Measurements from ENCODE around the gene R3HDM4. TPM values are rescaled to one million over a fixed set of nuclear protein-coding genes. Genes with fewer than 3 reads are reported as not detected.

Gene R3HDM4
- total and polyA plus RNA-seq, 10 of the 15 experiments (the other 5 are each of a cell fraction or from before 2014, with no cell fraction given) = 1.3 to 65.8 (median 27.7) TPM

DNA sequence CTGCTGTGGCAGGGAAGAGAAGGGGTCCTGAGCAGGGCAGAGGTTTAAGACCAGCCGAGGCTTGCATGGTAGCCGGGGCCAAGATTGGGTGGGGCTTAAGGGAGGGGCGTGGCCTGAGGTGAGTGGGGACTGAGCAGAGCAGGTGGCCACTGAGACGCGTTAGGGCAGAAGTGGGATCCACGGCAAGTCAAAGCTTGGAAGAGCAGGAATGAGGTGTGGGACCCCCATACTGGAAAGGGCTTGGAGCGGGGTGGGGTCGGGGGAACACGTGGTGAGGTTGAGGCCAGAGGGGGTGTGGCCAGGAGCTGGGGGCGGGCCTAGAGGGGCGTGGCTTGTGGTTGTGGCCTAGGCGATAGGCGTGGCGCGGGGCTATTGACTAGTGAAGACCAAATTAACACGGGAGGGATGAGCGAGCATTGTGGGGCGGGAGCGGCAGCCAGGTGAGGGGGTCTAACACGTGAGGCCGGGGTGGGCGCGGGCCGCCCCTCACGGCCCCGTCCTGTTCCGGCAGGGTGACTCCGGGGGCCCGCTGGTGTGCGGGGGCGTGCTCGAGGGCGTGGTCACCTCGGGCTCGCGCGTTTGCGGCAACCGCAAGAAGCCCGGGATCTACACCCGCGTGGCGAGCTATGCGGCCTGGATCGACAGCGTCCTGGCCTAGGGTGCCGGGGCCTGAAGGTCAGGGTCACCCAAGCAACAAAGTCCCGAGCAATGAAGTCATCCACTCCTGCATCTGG lies 50.3 kb downstream of the R3HDM4 start:
- ChIA-PET POLR2A (interaction anchor here (0.5 to 1.6 kb wide), 6 partner anchors 32 to 114 kb away, joined by 3 to 5 read pairs (median 4); no protein-coding TSS in a partner anchor), CTCF (interaction anchor here (1.2 to 2.8 kb wide), 13 partner anchors 12 to 125 kb away, joined by 3 to 50 read pairs (median 18); partner anchors contain the start of genes KISS1R, MED16, RNU6-9 and WDR18), SMC1A (ENCODE audit: uncharacterized antibody, unreplicated experiment) (interaction anchor here (1.8 to 3.1 kb wide), 7 partner anchors 30 to 121 kb away, joined by 5 to 18 read pairs (median 12); partner anchors contain the start of genes KISS1R, MED16, RNU6-9 and WDR18), RAD21 (ENCODE audit: unreplicated experiment) (interaction anchor here (1.1 to 4.5 kb wide), 9 partner anchors 14 to 121 kb away, joined by 3 to 46 read pairs (median 10); partner anchors contain the start of genes MED16, RNU6-9 and WDR18)
- ATAC-seq (peak; percentile 81), FAIRE-seq (peak; percentile 68), DNase-seq (ENCODE audit: low read depth, low spot score) (peak; percentile 12)
- H3K4me3 ChIP-seq = peak overlapping the region; percentile 16; the same call in 1 of the 2 replicates
- no peak overlapping the region for H3K27ac ChIP-seq (ENCODE audit: control insufficient read depth, insufficient read depth)
- in situ Hi-C loops (cut with MboI) = no loop called here
- under 1% methylated on average over 29 of the region's 48 CpGs for WGBS (ENCODE audit: insufficient coverage, insufficient replicate concordance, low lambda C conversion rate, missing lambda C conversion rate)
- no peaks in the 10 kb centered on the region for H3K9me3 ChIP-seq (replicated peaks; ENCODE audit: control insufficient read depth, insufficient read depth, low read length)
- H3K79me2 ChIP-seq (ENCODE audit: control insufficient read depth, insufficient read depth, low read length) = no peaks in the 10 kb centered on the region
- intact Hi-C loops (cut with micrococcal nuclease; ENCODE audit: unreplicated experiment) = loop anchor here (2.0 to 5.0 kb wide), 3 partner anchors 92 to 135 kb away; partner anchors contain the start of gene WDR18
- H3K36me3 ChIP-seq (ENCODE audit: control insufficient read depth in 2 of 2, insufficient read depth in 2 of 2, low read length in 1 of 2) = no peaks in the 10 kb centered on the region
- H3K9ac ChIP-seq (ENCODE audit: control insufficient read depth, insufficient read depth, low read length) = no peak overlapping the region
- H4K20me1 ChIP-seq (ENCODE audit: control insufficient read depth, insufficient read depth) = no peaks in the 10 kb centered on the region
- peaks cover 10% of the 10 kb centered on the region for H3K4me1 ChIP-seq (ENCODE audit: control insufficient read depth, insufficient read depth, low read length)
- H3K27me3 ChIP-seq (replicated peaks in 1 of 2; ENCODE audit: control insufficient read depth in 2 of 2, insufficient read depth in 2 of 2, low read length in 1 of 2) = no peaks in the 10 kb centered on the region; a peak in 1 of 4 replicates
- H2AFZ ChIP-seq (ENCODE audit: control insufficient read depth, low read depth, low read length) = peak overlapping the region; percentile 63
- peak overlapping the region; percentile 66 for H3K4me2 ChIP-seq (ENCODE audit: control insufficient read depth, insufficient read depth)
- no TSS peak for BruUV-seq (replicated peaks)
- TF ChIP-seq, protein P1, sequence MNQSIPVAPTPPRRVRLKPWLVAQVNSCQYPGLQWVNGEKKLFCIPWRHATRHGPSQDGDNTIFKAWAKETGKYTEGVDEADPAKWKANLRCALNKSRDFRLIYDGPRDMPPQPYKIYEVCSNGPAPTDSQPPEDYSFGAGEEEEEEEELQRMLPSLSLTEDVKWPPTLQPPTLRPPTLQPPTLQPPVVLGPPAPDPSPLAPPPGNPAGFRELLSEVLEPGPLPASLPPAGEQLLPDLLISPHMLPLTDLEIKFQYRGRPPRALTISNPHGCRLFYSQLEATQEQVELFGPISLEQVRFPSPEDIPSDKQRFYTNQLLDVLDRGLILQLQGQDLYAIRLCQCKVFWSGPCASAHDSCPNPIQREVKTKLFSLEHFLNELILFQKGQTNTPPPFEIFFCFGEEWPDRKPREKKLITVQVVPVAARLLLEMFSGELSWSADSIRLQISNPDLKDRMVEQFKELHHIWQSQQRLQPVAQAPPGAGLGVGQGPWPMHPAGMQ (IDR thresholded peaks at IDR 0.05; ENCODE audit: borderline replicate concordance) = no peak
- TF ChIP-seq RAD51 (IDR thresholded peaks at IDR 0.05) = peak; percentile 45; the same call in 1 of the 2 replicates
- TF ChIP-seq CHD4 (IDR thresholded peaks at IDR 0.05) = no peak
- peak; percentile 34 for TF ChIP-seq RUNX3 (IDR thresholded peaks at IDR 0.05; ENCODE audit: low read length)
- TF ChIP-seq MTA3 (IDR thresholded peaks at IDR 0.05; ENCODE audit: borderline replicate concordance, low read length) = no peak
- TF ChIP-seq, protein P2, sequence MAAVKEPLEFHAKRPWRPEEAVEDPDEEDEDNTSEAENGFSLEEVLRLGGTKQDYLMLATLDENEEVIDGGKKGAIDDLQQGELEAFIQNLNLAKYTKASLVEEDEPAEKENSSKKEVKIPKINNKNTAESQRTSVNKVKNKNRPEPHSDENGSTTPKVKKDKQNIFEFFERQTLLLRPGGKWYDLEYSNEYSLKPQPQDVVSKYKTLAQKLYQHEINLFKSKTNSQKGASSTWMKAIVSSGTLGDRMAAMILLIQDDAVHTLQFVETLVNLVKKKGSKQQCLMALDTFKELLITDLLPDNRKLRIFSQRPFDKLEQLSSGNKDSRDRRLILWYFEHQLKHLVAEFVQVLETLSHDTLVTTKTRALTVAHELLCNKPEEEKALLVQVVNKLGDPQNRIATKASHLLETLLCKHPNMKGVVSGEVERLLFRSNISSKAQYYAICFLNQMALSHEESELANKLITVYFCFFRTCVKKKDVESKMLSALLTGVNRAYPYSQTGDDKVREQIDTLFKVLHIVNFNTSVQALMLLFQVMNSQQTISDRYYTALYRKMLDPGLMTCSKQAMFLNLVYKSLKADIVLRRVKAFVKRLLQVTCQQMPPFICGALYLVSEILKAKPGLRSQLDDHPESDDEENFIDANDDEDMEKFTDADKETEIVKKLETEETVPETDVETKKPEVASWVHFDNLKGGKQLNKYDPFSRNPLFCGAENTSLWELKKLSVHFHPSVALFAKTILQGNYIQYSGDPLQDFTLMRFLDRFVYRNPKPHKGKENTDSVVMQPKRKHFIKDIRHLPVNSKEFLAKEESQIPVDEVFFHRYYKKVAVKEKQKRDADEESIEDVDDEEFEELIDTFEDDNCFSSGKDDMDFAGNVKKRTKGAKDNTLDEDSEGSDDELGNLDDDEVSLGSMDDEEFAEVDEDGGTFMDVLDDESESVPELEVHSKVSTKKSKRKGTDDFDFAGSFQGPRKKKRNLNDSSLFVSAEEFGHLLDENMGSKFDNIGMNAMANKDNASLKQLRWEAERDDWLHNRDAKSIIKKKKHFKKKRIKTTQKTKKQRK (IDR thresholded peaks at IDR 0.05; ENCODE audit: low read depth, low read length) = no peak
- TF ChIP-seq, protein P3, sequence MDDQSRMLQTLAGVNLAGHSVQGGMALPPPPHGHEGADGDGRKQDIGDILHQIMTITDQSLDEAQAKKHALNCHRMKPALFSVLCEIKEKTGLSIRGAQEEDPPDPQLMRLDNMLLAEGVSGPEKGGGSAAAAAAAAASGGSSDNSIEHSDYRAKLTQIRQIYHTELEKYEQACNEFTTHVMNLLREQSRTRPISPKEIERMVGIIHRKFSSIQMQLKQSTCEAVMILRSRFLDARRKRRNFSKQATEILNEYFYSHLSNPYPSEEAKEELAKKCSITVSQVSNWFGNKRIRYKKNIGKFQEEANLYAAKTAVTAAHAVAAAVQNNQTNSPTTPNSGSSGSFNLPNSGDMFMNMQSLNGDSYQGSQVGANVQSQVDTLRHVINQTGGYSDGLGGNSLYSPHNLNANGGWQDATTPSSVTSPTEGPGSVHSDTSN (IDR thresholded peaks at IDR 0.05; ENCODE audit: insufficient replicate concordance, low read depth, low read length) = no peak
- no peak for TF ChIP-seq TCF12 (IDR thresholded peaks at IDR 0.05; ENCODE audit: low read depth, low read length)
- TF ChIP-seq, protein P4, sequence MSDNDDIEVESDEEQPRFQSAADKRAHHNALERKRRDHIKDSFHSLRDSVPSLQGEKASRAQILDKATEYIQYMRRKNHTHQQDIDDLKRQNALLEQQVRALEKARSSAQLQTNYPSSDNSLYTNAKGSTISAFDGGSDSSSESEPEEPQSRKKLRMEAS (IDR thresholded peaks at IDR 0.05; ENCODE audit: low read depth, low read length) = no peak
- TF ChIP-seq LARP7 (IDR thresholded peaks at IDR 0.05) = 0 out of 2 replicates have a peak, but pooled peaks have one; percentile 50
- no peak for TF ChIP-seq TBL1XR1 (IDR thresholded peaks at IDR 0.05; ENCODE audit: low read depth, low read length)
- no peak for TF ChIP-seq SPI1 (IDR thresholded peaks at IDR 0.05; ENCODE audit: borderline replicate concordance, insufficient read depth, low read depth, low read length)
- no peak for TF ChIP-seq ASH2L (IDR thresholded peaks at IDR 0.05; ENCODE audit: borderline replicate concordance, low read depth)
- TF ChIP-seq HDGF (IDR thresholded peaks at IDR 0.05) = peak; percentile 92
- TF ChIP-seq NFYA (IDR thresholded peaks at IDR 0.05; ENCODE audit: borderline replicate concordance, low read depth, low read length) = no peak
- no peak for TF ChIP-seq KAT2A (conservative IDR thresholded peaks at IDR 0.05; ENCODE audit: control insufficient read depth, low read depth, low read length)
- no peak for TF ChIP-seq BMI1 (IDR thresholded peaks at IDR 0.05; ENCODE audit: borderline replicate concordance)
- no peak for TF ChIP-seq YBX1 (IDR thresholded peaks at IDR 0.05)

Data from GM12878 (cell line).